ENCODE results near the gene HERPUD2.
"Not testable (repeated sequence)": the region's sequence is repeated elsewhere in the genome, so short reads cannot be mapped to it uniquely, and the experiment has no call there.

The HERPUD2 gene

GRCh38 chr7:35712563-35713226 is 17.8 kb upstream of the HERPUD2 start:
- no peak for DNase-seq

- DNase-seq: no peak
These were observed 12.5 kb upstream of the HERPUD2 start for GRCh38 chr7:35707422-35707821.

GRCh38 chr7:35705932-35706461 is 11.1 kb upstream of the HERPUD2 start:
- no peak for DNase-seq

- DNase-seq: no peak
These were observed 9.3 kb upstream of the HERPUD2 start for GRCh38 chr7:35704261-35704660.

GRCh38 chr7:35702541-35702940 is 7.6 kb upstream of the HERPUD2 start:
- DNase-seq: no peak

- DNase-seq: no peak
These were observed 6.5 kb upstream of the HERPUD2 start for GRCh38 chr7:35701287-35701900.

GRCh38 chr7:35700865-35701264 is 5.9 kb upstream of the HERPUD2 start:
- DNase-seq: no peak

GRCh38 chr7:35700333-35700732 is 5.4 kb upstream of the HERPUD2 start:
- DNase-seq: no peak

- DNase-seq: no peak
These were observed 4.9 kb upstream of the HERPUD2 start for GRCh38 chr7:35699796-35700305.

GRCh38 chr7:35698382-35698781 is 3.4 kb upstream of the HERPUD2 start:
- not testable (repeated sequence) for DNase-seq

- no peak for DNase-seq
These were observed 2.7 kb upstream of the HERPUD2 start for GRCh38 chr7:35697414-35698175.

GRCh38 chr7:35695987-35696386 is 1.1 kb upstream of the HERPUD2 start:
- no peak for DNase-seq

- DNase-seq: peak; percentile 25
These were observed 527 bp upstream of the HERPUD2 start for GRCh38 chr7:35695473-35695850.

GRCh38 chr7:35694161-35694783 is 663 bp downstream of the HERPUD2 start:
- DNase-seq: peak; percentile 26

GRCh38 chr7:35691827-35692307 is 3.1 kb downstream of the HERPUD2 start:
- peak; percentile 26 for DNase-seq

- DNase-seq: no peak
These were observed 3.6 kb downstream of the HERPUD2 start for GRCh38 chr7:35691366-35691765.

GRCh38 chr7:35690614-35691013 is 4.3 kb downstream of the HERPUD2 start:
- not testable (repeated sequence) for DNase-seq

- DNase-seq: no peak
These were observed 9.2 kb downstream of the HERPUD2 start for GRCh38 chr7:35685781-35686180.

GRCh38 chr7:35681231-35682029 is 13.5 kb downstream of the HERPUD2 start:
- DNase-seq: no peak

- no peak for DNase-seq
These were observed 14.4 kb downstream of the HERPUD2 start for GRCh38 chr7:35680403-35681013.

GRCh38 chr7:35677582-35678356 is 17.2 kb downstream of the HERPUD2 start:
- DNase-seq: no peak

All from NCI-H510A treated with DMSO at 0.1 percent for 48 hours (cell line).